Trophoblast cell (in vitro differentiated cells and primary cell): ENCODE results near the gene FFAR3.

Experiments
- DNase-seq, 2 donors: peaks; one replicate each; pipeline ENCODE4 v3.0.0-alpha.2; 2016
- H2AFZ ChIP-seq: 2 replicates; pipeline ENCODE4 v1.6.1; 2013; ENCODE audit warnings: low read length, moderate library complexity, mild to moderate bottlenecking; ENCODE audit not compliant: insufficient read depth, poor library complexity
- H2AK5ac ChIP-seq: 2 replicates; pipeline ENCODE4 v1.6.1; 2013; ENCODE audit warnings: mild to moderate bottlenecking, low read length
- H2BK120ac ChIP-seq: 2 replicates; pipeline ENCODE4 v1.6.1; 2013; ENCODE audit warnings: low read length, mild to moderate bottlenecking, moderate library complexity; ENCODE audit not compliant: insufficient read depth, poor library complexity
- H2BK12ac ChIP-seq: 2 replicates; pipeline ENCODE4 v1.6.1; 2013; ENCODE audit warnings: mild to moderate bottlenecking, low read length, moderate library complexity
- H2BK5ac ChIP-seq: 2 replicates; pipeline ENCODE4 v1.6.1; 2013; ENCODE audit warnings: low read length, low read depth, moderate library complexity, mild to moderate bottlenecking; ENCODE audit not compliant: poor library complexity
- H3K14ac ChIP-seq: 2 replicates; pipeline ENCODE4 v1.6.1; 2013; ENCODE audit warnings: mild to moderate bottlenecking, low read length
- H3K18ac ChIP-seq: 2 replicates; pipeline ENCODE4 v1.6.1; 2013; ENCODE audit warnings: mild to moderate bottlenecking, low read length
- H3K23ac ChIP-seq: 2 replicates; pipeline ENCODE4 v1.6.1; 2013; ENCODE audit warnings: low read length
- H3K27ac ChIP-seq: 2 replicates; pipeline ENCODE4 v1.5.1; 2013; ENCODE audit warnings: low read depth, mild to moderate bottlenecking, inconsistent platforms, low read length, moderate library complexity
- H3K27me3 ChIP-seq: 2 replicates; pipeline ENCODE4 v1.6.1; 2013; ENCODE audit warnings: inconsistent platforms, mild to moderate bottlenecking, low read length, moderate library complexity; ENCODE audit not compliant: insufficient read depth
- H3K36me3 ChIP-seq, 2 experiments: 1 replicate in 1 of 2; 2 replicates in 1 of 2; pipeline ENCODE4 v1.6.1; 2013; ENCODE audit warnings: low read length in 2 of 2, mild to moderate bottlenecking in 2 of 2, moderate library complexity in 1 of 2; ENCODE audit not compliant: insufficient read depth in 2 of 2, control insufficient read depth in 1 of 2
- H3K4ac ChIP-seq: 2 replicates; pipeline ENCODE4 v1.6.1; 2013; ENCODE audit warnings: low read depth, mild to moderate bottlenecking, low read length, moderate library complexity
- H3K4me1 ChIP-seq, 2 experiments: 1 replicate in 1 of 2; 2 replicates in 1 of 2; pipeline ENCODE4 v1.6.1; 2013; ENCODE audit warnings: low read length in 2 of 2, mild to moderate bottlenecking in 2 of 2, moderate library complexity in 1 of 2; ENCODE audit not compliant: insufficient read depth in 2 of 2, control insufficient read depth in 1 of 2
- H3K4me2 ChIP-seq: 2 replicates; pipeline ENCODE4 v1.6.1; 2013; ENCODE audit warnings: inconsistent platforms, mild to moderate bottlenecking, low read length, moderate library complexity
- H3K4me3 ChIP-seq: 2 replicates; pipeline ENCODE4 v1.5.1; 2013; ENCODE audit warnings: mild to moderate bottlenecking, low read depth, low read length, inconsistent platforms
- H3K79me1 ChIP-seq: one replicate; pipeline ENCODE4 v1.6.1; 2013; ENCODE audit warnings: low read length
- H3K79me2 ChIP-seq: 2 replicates; pipeline ENCODE4 v1.6.1; 2013; ENCODE audit warnings: low read length, mild to moderate bottlenecking; ENCODE audit not compliant: control insufficient read depth, insufficient read depth, poor library complexity
- H3K9ac ChIP-seq: 2 replicates; pipeline ENCODE4 v1.6.1; 2013; ENCODE audit warnings: mild to moderate bottlenecking, low read length
- H3K9me3 ChIP-seq: 2 replicates; pipeline ENCODE4 v1.6.1; 2013; ENCODE audit warnings: low read depth, mild to moderate bottlenecking, control low read depth, inconsistent platforms, low read length; ENCODE audit not compliant: insufficient read depth
- H4K12ac ChIP-seq: 2 replicates; pipeline ENCODE4 v1.6.1; 2013; ENCODE audit warnings: low read depth, mild to moderate bottlenecking, low read length, moderate library complexity
- H4K8ac ChIP-seq: 2 replicates; pipeline ENCODE4 v1.6.1; 2013; ENCODE audit warnings: low read depth, mild to moderate bottlenecking, low read length, moderate library complexity
- H4K91ac ChIP-seq: one replicate; pipeline ENCODE4 v1.6.1; 2013; ENCODE audit warnings: low read depth, mild to moderate bottlenecking, low read length, moderate library complexity
- WGBS: extraction: QIAGEN DNeasy Blood & Tissue Kit; methylation state at CpG from one replicate; pipeline ENCODE4 v1.1.7; 2013; ENCODE audit warnings: missing lambda C conversion rate; ENCODE audit not compliant: insufficient read length, insufficient coverage; ENCODE audit errors: extremely low coverage; 5-methylcytosine and 5-hydroxymethylcytosine counted together

FFAR3 gene

GRCh38 chr19:35331551-35332214, 26.6 kb upstream of the FFAR3 start:
- Histone ChIP-seq H3K23ac (no peak overlapping the region), H4K91ac (no peak overlapping the region), H3K9me3 (peaks cover 4% of the 10 kb centered on the region), H3K4ac (no peak overlapping the region), H2BK120ac (no peak overlapping the region), H4K12ac (no peak overlapping the region), H3K27me3 (no peaks in the 10 kb centered on the region), H3K9ac (no peak overlapping the region), H3K18ac (no peak overlapping the region), H3K79me1 (no peaks in the 10 kb centered on the region), H3K4me3 (no peak overlapping the region), H2AFZ (no peak overlapping the region), H2BK12ac (no peak overlapping the region), H2AK5ac (no peak overlapping the region), H3K79me2 (no peaks in the 10 kb centered on the region), H3K27ac (no peak overlapping the region), H3K14ac (no peak overlapping the region), H3K4me1 (no peaks in the 10 kb centered on the region), H2BK5ac (no peak overlapping the region), H4K8ac (no peak overlapping the region), H3K4me2 (no peak overlapping the region), H3K36me3 (no peaks in the 10 kb centered on the region)
- WGBS: no CpG with 5 or more reads among the region's 14 CpGs
- DNase-seq: no peak

GRCh38 chr19:35332817-35333216, 25.4 kb upstream of the FFAR3 start:
- H2BK120ac ChIP-seq: no peak overlapping the region
- H3K4ac ChIP-seq: no peak overlapping the region
- no peak overlapping the region for H4K8ac ChIP-seq
- H3K79me1 ChIP-seq: no peaks in the 10 kb centered on the region
- H3K18ac ChIP-seq: no peak overlapping the region
- no peak overlapping the region for H3K9ac ChIP-seq
- H4K12ac ChIP-seq: no peak overlapping the region
- no peak overlapping the region for H2BK12ac ChIP-seq
- H3K23ac ChIP-seq: no peak overlapping the region
- no peak overlapping the region for H2BK5ac ChIP-seq
- DNase-seq: no peak
- H4K91ac ChIP-seq: no peak overlapping the region
- H3K79me2 ChIP-seq: no peaks in the 10 kb centered on the region
- H3K36me3 ChIP-seq: no peaks in the 10 kb centered on the region
- no peak overlapping the region for H3K27ac ChIP-seq
- peaks cover 5% of the 10 kb centered on the region for H3K9me3 ChIP-seq
- H3K14ac ChIP-seq: no peak overlapping the region
- WGBS: no CpG with 5 or more reads among the region's 12 CpGs
- no peak overlapping the region for H3K4me2 ChIP-seq
- no peak overlapping the region for H3K4me3 ChIP-seq
- no peaks in the 10 kb centered on the region for H3K27me3 ChIP-seq
- no peak overlapping the region for H2AK5ac ChIP-seq
- no peak overlapping the region for H2AFZ ChIP-seq
- no peaks in the 10 kb centered on the region for H3K4me1 ChIP-seq

DNA sequence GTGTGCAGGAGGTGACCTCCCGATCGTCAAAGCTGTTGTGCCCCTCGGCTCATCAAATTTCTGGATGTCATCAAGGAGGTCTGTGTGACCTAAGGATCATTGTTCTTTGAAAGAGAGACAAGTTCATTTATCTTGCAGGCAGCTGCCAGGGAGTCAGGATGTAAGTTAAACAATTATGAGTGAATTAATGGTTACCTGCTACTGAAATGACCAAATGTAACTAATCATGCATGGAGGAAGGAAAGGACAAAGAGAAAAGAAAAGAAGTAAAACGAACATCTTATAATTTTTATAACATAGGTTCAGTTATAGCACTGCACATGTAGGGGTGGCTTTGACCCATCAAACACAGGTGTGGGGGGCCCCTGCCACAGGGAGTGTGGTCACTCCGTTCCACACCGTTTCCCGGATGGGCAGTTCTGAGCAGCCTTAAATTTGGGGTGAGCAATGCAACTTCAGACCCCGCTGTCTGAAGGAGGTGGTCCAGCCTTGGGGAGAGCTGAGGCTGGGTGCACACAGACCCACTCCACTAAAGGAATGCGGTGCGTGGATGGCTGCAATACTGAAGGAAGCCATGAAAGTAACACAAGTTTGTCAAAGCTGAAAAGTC, 24.0 kb upstream of the FFAR3 start:
- H3K4me2 ChIP-seq: no peak overlapping the region
- no peaks in the 10 kb centered on the region for H3K4me1 ChIP-seq
- no peak overlapping the region for H4K12ac ChIP-seq
- no peak overlapping the region for H4K91ac ChIP-seq
- H3K14ac ChIP-seq: no peak overlapping the region
- no peak overlapping the region for H2AK5ac ChIP-seq
- no peak overlapping the region for H2AFZ ChIP-seq
- peak overlapping the region; percentile 68 for H3K9ac ChIP-seq
- H3K79me1 ChIP-seq: no peaks in the 10 kb centered on the region
- H4K8ac ChIP-seq: no peak overlapping the region
- peaks cover 6% of the 10 kb centered on the region for H3K9me3 ChIP-seq
- no peaks in the 10 kb centered on the region for H3K27me3 ChIP-seq
- no peak overlapping the region for H2BK120ac ChIP-seq
- no peak overlapping the region for H3K4me3 ChIP-seq
- no peaks in the 10 kb centered on the region for H3K79me2 ChIP-seq
- no peak overlapping the region for H3K18ac ChIP-seq
- H3K36me3 ChIP-seq: no peaks in the 10 kb centered on the region
- H3K23ac ChIP-seq: no peak overlapping the region
- H2BK5ac ChIP-seq: no peak overlapping the region
- WGBS: no CpG with 5 or more reads among the region's 10 CpGs
- no peak overlapping the region for H3K27ac ChIP-seq
- no peak for DNase-seq
- no peak overlapping the region for H2BK12ac ChIP-seq
- no peak overlapping the region for H3K4ac ChIP-seq

DNA sequence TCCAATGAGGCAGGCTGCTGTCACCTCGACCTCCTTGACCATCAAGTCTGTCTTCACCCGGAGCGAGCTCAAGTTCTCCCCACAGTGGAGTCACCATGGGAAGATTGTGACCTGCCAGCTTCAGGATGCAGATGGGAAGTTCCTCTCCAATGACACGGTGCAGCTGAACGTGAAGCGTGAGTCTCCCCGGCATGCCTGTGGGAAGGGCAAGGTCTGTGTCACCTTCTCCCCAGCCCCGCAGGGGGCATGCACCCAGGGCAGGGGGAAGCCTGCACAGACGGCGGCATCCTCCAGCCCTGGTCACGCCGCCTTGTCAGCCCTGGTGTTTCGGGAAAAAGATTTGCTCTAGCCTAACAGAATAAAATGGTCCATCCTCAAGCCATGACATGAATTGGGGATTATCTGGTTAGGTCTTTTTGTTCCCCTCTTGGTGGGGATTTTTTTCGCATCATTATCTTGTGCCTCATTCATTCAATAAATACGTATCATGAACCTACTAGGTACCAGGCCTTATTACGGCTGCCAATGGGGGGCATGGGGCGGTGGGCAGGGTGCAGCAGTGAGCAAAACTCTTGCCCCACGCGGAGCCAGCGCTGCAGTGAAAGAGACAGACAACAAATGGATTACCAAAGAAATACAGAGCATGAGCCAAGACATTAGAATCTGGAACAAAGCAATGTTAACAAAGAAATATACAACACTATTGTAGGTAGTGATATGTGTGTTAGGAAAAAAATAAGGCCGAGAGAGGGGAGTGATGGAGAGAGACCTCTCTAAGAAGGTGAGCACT, 21.9 kb upstream of the FFAR3 start:
- no peak for DNase-seq
- Histone ChIP-seq H4K12ac (no peak overlapping the region), H3K27ac (no peak overlapping the region), H2BK12ac (no peak overlapping the region), H3K4me2 (no peak overlapping the region), H4K91ac (no peak overlapping the region), H4K8ac (no peak overlapping the region), H3K14ac (no peak overlapping the region), H3K4me1 (no peaks in the 10 kb centered on the region), H3K23ac (no peak overlapping the region), H2AFZ (no peak overlapping the region), H3K18ac (no peak overlapping the region), H3K9ac (no peak overlapping the region), H3K27me3 (no peaks in the 10 kb centered on the region), H2BK5ac (no peak overlapping the region), H3K4ac (no peak overlapping the region), H3K4me3 (no peak overlapping the region), H3K36me3 (no peaks in the 10 kb centered on the region), H2AK5ac (no peak overlapping the region), H3K79me2 (no peaks in the 10 kb centered on the region), H2BK120ac (no peak overlapping the region), H3K9me3 (peaks cover 6% of the 10 kb centered on the region), H3K79me1 (no peaks in the 10 kb centered on the region)
- WGBS: no CpG with 5 or more reads among the region's 21 CpGs
